IMR-90 (cell line): ENCODE data around the gene TBC1D12. TPM values are rescaled to one million over a fixed set of nuclear protein-coding genes. Genes with fewer than 3 reads are reported as not detected.

ENCODE experiments used
- ATAC-seq: fragments of 200-7000 bp; cut with Tn5 transposase; 2 replicates; pipeline ENCODE4 v1.9.1; 2020; ENCODE audit warnings: low read depth, mild to moderate bottlenecking, moderate library complexity
- BruUV-seq: library from RNA; stranded (reverse); fragments of 400-500 nt; replicated peaks from 2 replicates; lab custom pipeline; 2021; lab: Mats Ljungman, UMichigan
- CTCF ChIA-PET: fragments of 300-600 bp; formaldehyde crosslinking; extraction: SDS; loops from one replicate; lab custom pipeline; 2021; ENCODE audit warnings: antibody characterized with exemption; lab: Yijun Ruan, JAX
- POLR2A ChIA-PET: fragments of 300-600 bp; sonication (Branson Sonifier 250); formaldehyde crosslinking; loops from one replicate; lab custom pipeline; 2022; ENCODE audit warnings: antibody characterized with exemption; ENCODE audit not compliant: unreplicated experiment; lab: Charles Lee
- DNase-seq: peaks from one replicate; pipeline ENCODE4 v3.0.0; 2013
- H2AFZ ChIP-seq: replicated peaks from 2 replicates; pipeline ENCODE3; 2013; ENCODE audit warnings: low read length, mild to moderate bottlenecking; ENCODE audit not compliant: poor library complexity
- H2AK5ac ChIP-seq: 2 replicates; pipeline ENCODE4 v1.6.1; 2013; ENCODE audit warnings: low read depth, low read length, inconsistent platforms
- H2AK9ac ChIP-seq: replicated peaks from 2 replicates; pipeline ENCODE3; 2013; ENCODE audit warnings: mild to moderate bottlenecking, low read depth, low read length, moderate library complexity; ENCODE audit not compliant: poor library complexity
- H2BK120ac ChIP-seq: 2 replicates; pipeline ENCODE4 v1.6.1; 2013; ENCODE audit warnings: low read depth, low read length, inconsistent platforms
- H2BK15ac ChIP-seq: 3 replicates; pipeline ENCODE4 v1.6.1; 2013; ENCODE audit warnings: low read depth, low read length, inconsistent platforms
- H2BK20ac ChIP-seq: 2 replicates; pipeline ENCODE4 v1.6.1; 2013; ENCODE audit warnings: low read depth, mild to moderate bottlenecking, inconsistent platforms, low read length, moderate library complexity
- H2BK5ac ChIP-seq: 2 replicates; pipeline ENCODE4 v1.6.1; 2013; ENCODE audit warnings: mild to moderate bottlenecking, low read depth, low read length, inconsistent platforms; ENCODE audit not compliant: poor library complexity, severe bottlenecking
- H3K14ac ChIP-seq: replicated peaks from 2 replicates; pipeline ENCODE4 v1.6.1; 2013; ENCODE audit warnings: low read depth, low read length, inconsistent platforms
- H3K18ac ChIP-seq: 2 replicates; pipeline ENCODE4 v1.6.1; 2013; ENCODE audit warnings: low read depth, low read length, control low read depth
- H3K23ac ChIP-seq: 2 replicates; pipeline ENCODE4 v1.6.1; 2013; ENCODE audit warnings: low read depth, low read length, inconsistent platforms
- H3K27ac ChIP-seq: 2 replicates; pipeline ENCODE4 v1.5.1; 2013; ENCODE audit warnings: mild to moderate bottlenecking, control low read depth, low read length; ENCODE audit not compliant: insufficient read depth
- H3K27me3 ChIP-seq: 2 replicates; pipeline ENCODE4 v1.6.1; 2013; ENCODE audit warnings: low read length; ENCODE audit not compliant: control insufficient read depth, insufficient read depth
- H3K36me3 ChIP-seq: 2 replicates; pipeline ENCODE4 v1.6.1; 2013; ENCODE audit warnings: low read length, mixed read lengths; ENCODE audit not compliant: control insufficient read depth, insufficient read depth
- H3K4ac ChIP-seq: 2 replicates; pipeline ENCODE4 v1.6.1; 2013; ENCODE audit warnings: low read depth, low read length, inconsistent platforms
- H3K4me1 ChIP-seq: 2 replicates; pipeline ENCODE4 v1.6.1; 2013; ENCODE audit warnings: low read length, mixed read lengths; ENCODE audit not compliant: control insufficient read depth, insufficient read depth
- H3K4me2 ChIP-seq: 2 replicates; pipeline ENCODE4 v1.6.1; 2013; ENCODE audit warnings: low read depth, mild to moderate bottlenecking, control low read depth, low read length, moderate library complexity
- H3K4me3 ChIP-seq: 2 replicates; pipeline ENCODE4 v1.5.1; 2013; ENCODE audit warnings: low read depth, mild to moderate bottlenecking, control low read depth, low read length, moderate library complexity; ENCODE audit not compliant: insufficient read depth
- H3K56ac ChIP-seq: 2 replicates; pipeline ENCODE4 v1.6.1; 2013; ENCODE audit warnings: low read length, inconsistent platforms; ENCODE audit not compliant: insufficient read depth; ENCODE audit errors: extremely low read depth
- H3K79me1 ChIP-seq, 2 experiments: 2 replicates each; pipeline ENCODE4 v1.6.1; 2013; ENCODE audit warnings: low read length in 2 of 2, inconsistent platforms in 1 of 2, low read depth in 1 of 2
- H3K9ac ChIP-seq: 2 replicates; pipeline ENCODE4 v1.6.1; 2013; ENCODE audit warnings: low read depth, low read length, control low read depth
- H3K9me1 ChIP-seq: 2 replicates; pipeline ENCODE4 v1.6.1; 2013; ENCODE audit warnings: low read length, inconsistent platforms; ENCODE audit not compliant: insufficient read depth
- H3K9me3 ChIP-seq: 2 replicates; pipeline ENCODE4 v1.6.1; 2013; ENCODE audit warnings: low read length; ENCODE audit not compliant: control insufficient read depth, insufficient read depth
- H4K20me1 ChIP-seq: 2 replicates; pipeline ENCODE4 v1.6.1; 2013; ENCODE audit warnings: low read length, inconsistent platforms; ENCODE audit not compliant: insufficient read depth
- H4K5ac ChIP-seq: 2 replicates; pipeline ENCODE4 v1.6.1; 2013; ENCODE audit warnings: mild to moderate bottlenecking, low read depth, low read length, control low read depth
- H4K8ac ChIP-seq, 2 experiments: 2 replicates each; pipeline ENCODE4 v1.6.1; 2013; ENCODE audit warnings: low read depth in 2 of 2, low read length in 2 of 2, control low read depth in 1 of 2, inconsistent platforms in 1 of 2
- H4K91ac ChIP-seq: 2 replicates; pipeline ENCODE4 v1.6.1; 2013; ENCODE audit warnings: low read depth, low read length, inconsistent platforms; ENCODE audit not compliant: insufficient read depth
- BHLHE40 ChIP-seq: fragments of 150-350 bp; IDR thresholded peaks from 2 replicates; pipeline ENCODE4 v1.6.1; 2016; ENCODE audit warnings: mild to moderate bottlenecking, low read depth, low read length
- CEBPB ChIP-seq: IDR thresholded peaks from 2 replicates; pipeline ENCODE4 v1.6.1; 2012; ENCODE audit warnings: low read depth, low read length, improper control_type of control experiment
- CHD1 ChIP-seq: IDR thresholded peaks from 2 replicates; pipeline ENCODE4 v1.6.1; 2012; ENCODE audit warnings: low read depth, low read length, improper control_type of control experiment
- FOS ChIP-seq: fragments of 150-350 bp; IDR thresholded peaks from 2 replicates; pipeline ENCODE4 v1.6.1; 2016; ENCODE audit warnings: low read depth, low read length
- MAFK ChIP-seq: IDR thresholded peaks from 2 replicates; pipeline ENCODE4 v1.6.1; 2012; ENCODE audit warnings: low read depth, low read length, improper control_type of control experiment
- MAZ ChIP-seq: IDR thresholded peaks from 2 replicates; pipeline ENCODE4 v1.6.1; 2012; ENCODE audit warnings: low read depth, mild to moderate bottlenecking, low read length, improper control_type of control experiment, moderate library complexity, borderline replicate concordance
- MXI1 ChIP-seq: IDR thresholded peaks from 2 replicates; pipeline ENCODE4 v1.6.1; 2012; ENCODE audit warnings: low read depth, mild to moderate bottlenecking, low read length, moderate library complexity, borderline replicate concordance
- NFE2L2 ChIP-seq: fragments of 150-350 bp; IDR thresholded peaks from 2 replicates; pipeline ENCODE4 v1.6.1; 2016; ENCODE audit warnings: low read depth, mild to moderate bottlenecking, low read length
- POLR2A ChIP-seq: IDR thresholded peaks from 2 replicates; pipeline ENCODE4 v1.6.1; 2012; ENCODE audit warnings: mild to moderate bottlenecking, low read depth, low read length
- RAD21 ChIP-seq: IDR thresholded peaks from 2 replicates; pipeline ENCODE4 v1.6.1; 2012; ENCODE audit warnings: low read length, improper control_type of control experiment
- RCOR1 ChIP-seq: IDR thresholded peaks from 2 replicates; pipeline ENCODE4 v1.6.1; 2012; ENCODE audit warnings: mild to moderate bottlenecking, low read length, improper control_type of control experiment; ENCODE audit not compliant: insufficient replicate concordance
- RFX5 ChIP-seq: IDR thresholded peaks from 2 replicates; pipeline ENCODE4 v1.8.0; 2012; ENCODE audit warnings: low read depth, mild to moderate bottlenecking, low read length, moderate library complexity
- SMC3 ChIP-seq: fragments of 150-350 bp; IDR thresholded peaks from 2 replicates; pipeline ENCODE4 v1.6.1; 2016; ENCODE audit warnings: low read depth, mild to moderate bottlenecking, antibody characterized with exemption, low read length, moderate library complexity
- WGBS, 2 experiments: methylation state at CpG; one replicate each; pipeline versions ENCODE4 v1.1.5 to v1.1.7; 2013; ENCODE audit warnings: missing lambda C conversion rate in 2 of 2; ENCODE audit not compliant: insufficient read length in 1 of 2; ENCODE audit errors: extremely low coverage in 2 of 2; 5-methylcytosine and 5-hydroxymethylcytosine counted together
- dilution Hi-C: fragments of 300-500 bp; cut with HindIII; formaldehyde crosslinking; loops from one replicate; pipeline ENCODE4 v1.14.3; 2018; ENCODE audit warnings: low sequenced_read_pairs; ENCODE audit not compliant: unreplicated experiment
- in situ Hi-C: fragments of 300-500 bp; cut with MboI; formaldehyde crosslinking; loops from 3 replicates; pipeline ENCODE4 v1.14.3; 2019; ENCODE audit warnings: low sequenced_read_pairs, inconsistent platforms, mixed read lengths
- intact Hi-C: fragments of 100-400 bp; cut with micrococcal nuclease; formaldehyde crosslinking; loops from 2 replicates; pipeline ENCODE4 v1.10.0; 2022
- polyA plus RNA-seq, 3 experiments: library from polyadenylated mRNA; depleted of rRNA; stranded (reverse); fragments of >200 nt; gene quantifications; 2 replicates each; pipeline ENCODE4 v1.2.3, GENCODE V29; 2012; ENCODE audit warnings: low replicate concordance in 1 of 3
- total RNA-seq: library from RNA; depleted of rRNA; stranded (reverse); fragments of >200 nt; gene quantifications from 2 replicates; pipeline ENCODE4 v1.2.3, GENCODE V29; 2012
- TF ChIP-seq, protein P1 (sequence below): conservative IDR thresholded peaks from 2 replicates; pipeline ENCODE4 v1.5.1; 2012; ENCODE audit warnings: mild to moderate bottlenecking, low read depth, low read length, improper control_type of control experiment
- TF ChIP-seq, protein P2 (sequence below): fragments of 150-350 bp; IDR thresholded peaks from 2 replicates; pipeline ENCODE4 v1.6.1; 2017; ENCODE audit warnings: mild to moderate bottlenecking, antibody characterized with exemption, low read length, low read depth
- TF ChIP-seq, protein P3 (sequence below): fragments of 150-350 bp; IDR thresholded peaks from 2 replicates; pipeline ENCODE4 v1.6.1; 2016; ENCODE audit warnings: low read depth, mild to moderate bottlenecking, low read length, moderate library complexity, borderline replicate concordance

TBC1D12 gene
- total and polyA plus RNA-seq, 2 of the 4 experiments (the other 2 are of a cell fraction): 1.9 to 5.4 TPM

DNA sequence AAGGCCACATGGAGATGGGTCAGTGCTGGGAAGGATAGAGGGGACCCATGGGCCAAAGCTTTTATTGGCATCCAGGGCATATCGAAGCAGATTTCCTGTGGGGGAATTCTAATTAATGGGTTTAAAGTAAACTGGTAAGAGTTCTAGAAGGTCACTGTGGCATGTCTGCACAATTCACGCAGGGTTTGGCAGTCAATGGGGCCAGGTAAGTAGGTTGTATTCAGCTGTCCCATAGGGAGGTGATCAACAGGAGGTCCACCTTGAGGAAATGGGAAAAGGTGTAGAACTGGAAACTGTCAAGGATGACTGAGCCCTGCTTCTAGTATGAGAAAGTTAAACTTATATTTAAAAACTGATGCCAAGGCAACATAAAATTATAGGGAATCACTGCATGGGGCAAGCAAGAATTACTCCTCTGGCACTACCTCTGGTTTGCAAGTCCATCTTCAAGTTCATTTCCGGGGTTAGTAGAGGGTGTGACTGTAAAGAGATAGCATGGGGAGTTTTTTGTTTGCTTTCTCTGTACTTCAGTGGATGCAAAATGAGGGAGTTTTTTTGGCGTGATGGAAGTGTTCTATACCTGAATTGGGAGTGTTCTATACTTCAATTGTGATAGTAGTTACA is 22.5 kb downstream of the TBC1D12 start:
- Histone ChIP-seq H2AK5ac (no peak overlapping the region), H3K14ac (no peak overlapping the region), H2BK5ac (no peak overlapping the region), H2AK9ac (no peak overlapping the region), H3K18ac (no peak overlapping the region), H4K8ac (no peak overlapping the region), H3K4me2 (no peak overlapping the region), H4K91ac (no peak overlapping the region), H3K27ac (no peak overlapping the region), H4K5ac (no peak overlapping the region), H2BK20ac (no peak overlapping the region), H3K9me3 (no peaks in the 10 kb centered on the region), H3K79me1 (peaks cover 21 to 44% of the 10 kb centered on the region in 2 experiments), H3K36me3 (no peaks in the 10 kb centered on the region), H2BK120ac (no peak overlapping the region), H3K27me3 (no peaks in the 10 kb centered on the region), H3K4me3 (no peak overlapping the region), H3K4me1 (peaks cover 9% of the 10 kb centered on the region), H3K23ac (no peak overlapping the region), H3K9ac (no peak overlapping the region), H4K20me1 (peaks cover 17% of the 10 kb centered on the region; the same call in 1 of the 2 replicates), H2BK15ac (no peak overlapping the region), H3K4ac (no peak overlapping the region), H2AFZ (no peak overlapping the region), H3K56ac (no peak overlapping the region), H3K9me1 (peaks cover 6% of the 10 kb centered on the region)
- TF ChIP-seq, protein P1, sequence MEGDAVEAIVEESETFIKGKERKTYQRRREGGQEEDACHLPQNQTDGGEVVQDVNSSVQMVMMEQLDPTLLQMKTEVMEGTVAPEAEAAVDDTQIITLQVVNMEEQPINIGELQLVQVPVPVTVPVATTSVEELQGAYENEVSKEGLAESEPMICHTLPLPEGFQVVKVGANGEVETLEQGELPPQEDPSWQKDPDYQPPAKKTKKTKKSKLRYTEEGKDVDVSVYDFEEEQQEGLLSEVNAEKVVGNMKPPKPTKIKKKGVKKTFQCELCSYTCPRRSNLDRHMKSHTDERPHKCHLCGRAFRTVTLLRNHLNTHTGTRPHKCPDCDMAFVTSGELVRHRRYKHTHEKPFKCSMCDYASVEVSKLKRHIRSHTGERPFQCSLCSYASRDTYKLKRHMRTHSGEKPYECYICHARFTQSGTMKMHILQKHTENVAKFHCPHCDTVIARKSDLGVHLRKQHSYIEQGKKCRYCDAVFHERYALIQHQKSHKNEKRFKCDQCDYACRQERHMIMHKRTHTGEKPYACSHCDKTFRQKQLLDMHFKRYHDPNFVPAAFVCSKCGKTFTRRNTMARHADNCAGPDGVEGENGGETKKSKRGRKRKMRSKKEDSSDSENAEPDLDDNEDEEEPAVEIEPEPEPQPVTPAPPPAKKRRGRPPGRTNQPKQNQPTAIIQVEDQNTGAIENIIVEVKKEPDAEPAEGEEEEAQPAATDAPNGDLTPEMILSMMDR: no peak
- TF ChIP-seq MAZ (no peak), CEBPB (no peak), BHLHE40 (no peak), MXI1 (no peak), NFE2L2 (no peak), RAD21 (no peak), RCOR1 (no peak), MAFK (no peak), CHD1 (no peak), FOS (no peak), SMC3 (no peak), POLR2A (no peak), RFX5 (no peak)
- TF ChIP-seq, protein P2, sequence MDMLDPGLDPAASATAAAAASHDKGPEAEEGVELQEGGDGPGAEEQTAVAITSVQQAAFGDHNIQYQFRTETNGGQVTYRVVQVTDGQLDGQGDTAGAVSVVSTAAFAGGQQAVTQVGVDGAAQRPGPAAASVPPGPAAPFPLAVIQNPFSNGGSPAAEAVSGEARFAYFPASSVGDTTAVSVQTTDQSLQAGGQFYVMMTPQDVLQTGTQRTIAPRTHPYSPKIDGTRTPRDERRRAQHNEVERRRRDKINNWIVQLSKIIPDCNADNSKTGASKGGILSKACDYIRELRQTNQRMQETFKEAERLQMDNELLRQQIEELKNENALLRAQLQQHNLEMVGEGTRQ: no peak
- TF ChIP-seq, protein P3, sequence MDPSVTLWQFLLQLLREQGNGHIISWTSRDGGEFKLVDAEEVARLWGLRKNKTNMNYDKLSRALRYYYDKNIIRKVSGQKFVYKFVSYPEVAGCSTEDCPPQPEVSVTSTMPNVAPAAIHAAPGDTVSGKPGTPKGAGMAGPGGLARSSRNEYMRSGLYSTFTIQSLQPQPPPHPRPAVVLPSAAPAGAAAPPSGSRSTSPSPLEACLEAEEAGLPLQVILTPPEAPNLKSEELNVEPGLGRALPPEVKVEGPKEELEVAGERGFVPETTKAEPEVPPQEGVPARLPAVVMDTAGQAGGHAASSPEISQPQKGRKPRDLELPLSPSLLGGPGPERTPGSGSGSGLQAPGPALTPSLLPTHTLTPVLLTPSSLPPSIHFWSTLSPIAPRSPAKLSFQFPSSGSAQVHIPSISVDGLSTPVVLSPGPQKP: no peak
- dilution Hi-C loops: no loop called here
- BruUV-seq: no TSS peak
- ChIA-PET CTCF (interaction anchor here (0.7 kb wide), 1 partner anchor 10 kb away, joined by 3 read pairs; no protein-coding TSS in a partner anchor), POLR2A (no interaction called here)
- intact Hi-C loops: no loop called here
- WGBS, 2 experiments: 80% methylated on average over 1 of the region's 4 CpGs; no CpG with 5 or more reads in 1 of the 2 experiments
- ATAC-seq: no peak
- in situ Hi-C loops: loop anchor here (25.0 kb wide), 2 partner anchors 363 to 513 kb away; no protein-coding TSS in a partner anchor
- DNase-seq: no peak
